Measurements from ENCODE around the gene SUMO3. TPM values are rescaled to one million over a fixed set of nuclear protein-coding genes. Genes with fewer than 3 reads are reported as not detected.

SUMO3 gene
- total RNA-seq, 1 experiment from 2014 or later, result 81.5 TPM

DNA sequence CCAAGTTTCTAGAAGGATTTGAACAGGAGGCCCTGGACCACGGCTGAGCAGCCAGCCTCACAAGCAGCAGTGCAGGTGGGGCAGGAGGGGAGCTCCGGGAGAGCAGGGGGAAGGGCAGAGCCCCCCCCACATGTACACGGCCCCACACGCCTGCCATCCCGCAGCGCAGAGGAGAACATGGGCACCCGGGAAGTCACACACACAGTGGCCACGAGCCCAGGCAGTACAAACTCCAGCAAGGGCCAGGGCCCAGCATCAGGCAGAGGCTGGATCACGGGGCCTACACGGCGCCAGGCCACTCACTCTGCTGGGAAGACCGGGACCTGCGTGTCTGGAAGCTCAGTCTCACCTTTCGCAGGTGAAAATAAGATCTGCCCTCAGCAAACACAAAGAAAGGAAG is 5.2 kb downstream of the SUMO3 start:
- ChIA-PET CTCF (no interaction called here), POLR2A (ENCODE audit: unreplicated experiment) (interaction anchor here (0.8 kb wide), 1 partner anchor 116 kb away, joined by 7 read pairs; no protein-coding TSS in a partner anchor)
- DNase-seq, result no peak
- H2AFZ ChIP-seq, result no peak overlapping the region
- H3K9me3 ChIP-seq (ENCODE audit: insufficient read depth, low read depth), result no peaks in the 10 kb centered on the region
- peaks cover 25% of the 10 kb centered on the region for H4K20me1 ChIP-seq (ENCODE audit: insufficient read depth)
- H3K4me2 ChIP-seq, result no peak overlapping the region
- no peak overlapping the region for H3K27ac ChIP-seq
- BruUV-seq (replicated peaks), result no TSS peak
- no peaks in the 10 kb centered on the region for H3K9me2 ChIP-seq (ENCODE audit: insufficient read depth)
- H3F3A ChIP-seq (ENCODE audit: insufficient read depth, low read depth), result no peaks in the 10 kb centered on the region
- no peaks in the 10 kb centered on the region for H3K27me3 ChIP-seq (ENCODE audit: insufficient read depth, low read depth)
- peaks cover 25% of the 10 kb centered on the region for H3K79me2 ChIP-seq (ENCODE audit: low read depth)
- no peaks in the 10 kb centered on the region; the same call in 1 of the 2 replicates for H3K4me1 ChIP-seq (replicated peaks; ENCODE audit: insufficient read depth)
- TF ChIP-seq EZH2 (IDR thresholded peaks at IDR 0.05; ENCODE audit: low read depth) (no peak), CTCF (conservative IDR thresholded peaks at IDR 0.05) (no peak)
- intact Hi-C loops (cut with micrococcal nuclease; ENCODE audit: unreplicated experiment), result no loop called here
- H3K36me3 ChIP-seq (ENCODE audit: low read depth), result no peaks in the 10 kb centered on the region
- no peak overlapping the region for H3K4me3 ChIP-seq

DNA sequence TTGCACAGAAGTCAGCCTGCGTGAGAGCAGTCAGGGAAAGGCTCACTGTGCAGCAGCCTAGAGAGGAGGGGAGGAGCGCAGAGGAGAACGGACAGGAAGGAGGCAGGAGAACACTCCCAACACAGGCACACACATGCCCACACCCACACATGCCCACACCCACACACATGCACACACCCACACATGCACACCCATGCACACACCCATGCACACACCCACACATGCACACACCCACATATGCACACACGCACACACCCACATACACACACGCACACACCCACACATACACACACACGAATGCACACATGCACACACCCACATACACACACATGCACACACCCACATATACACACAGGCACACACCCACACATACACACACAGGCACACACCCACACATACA is 7.1 kb downstream of the SUMO3 start:
- CTCF ChIA-PET, result interaction anchor here (0.6 kb wide), 1 partner anchor 745 kb away, joined by 3 read pairs; no protein-coding TSS in a partner anchor
- DNase-seq, result no peak
- POLR2A ChIA-PET (ENCODE audit: unreplicated experiment), result no interaction called here
- TF ChIP-seq CTCF (conservative IDR thresholded peaks at IDR 0.05) (no peak), EZH2 (IDR thresholded peaks at IDR 0.05; ENCODE audit: low read depth) (no peak)
- H3K4me2 ChIP-seq, result no peak overlapping the region
- H3K79me2 ChIP-seq (ENCODE audit: low read depth), result peaks cover 11% of the 10 kb centered on the region
- no peaks in the 10 kb centered on the region for H3F3A ChIP-seq (ENCODE audit: insufficient read depth, low read depth)
- no TSS peak for BruUV-seq (replicated peaks)
- intact Hi-C loops (cut with micrococcal nuclease; ENCODE audit: unreplicated experiment), result no loop called here
- H3K4me3 ChIP-seq, result no peak overlapping the region
- H2AFZ ChIP-seq, result no peak overlapping the region
- peaks cover 18% of the 10 kb centered on the region for H4K20me1 ChIP-seq (ENCODE audit: insufficient read depth)
- no peaks in the 10 kb centered on the region for H3K36me3 ChIP-seq (ENCODE audit: low read depth)
- H3K27ac ChIP-seq, result no peak overlapping the region
- H3K9me2 ChIP-seq (ENCODE audit: insufficient read depth), result no peaks in the 10 kb centered on the region
- no peaks in the 10 kb centered on the region for H3K4me1 ChIP-seq (replicated peaks; ENCODE audit: insufficient read depth)
- H3K27me3 ChIP-seq (ENCODE audit: insufficient read depth, low read depth), result no peaks in the 10 kb centered on the region
- H3K9me3 ChIP-seq (ENCODE audit: insufficient read depth, low read depth), result no peaks in the 10 kb centered on the region

- no peaks in the 10 kb centered on the region; the same call in 1 of the 2 replicates for H3K4me1 ChIP-seq (replicated peaks; ENCODE audit: insufficient read depth)
- peaks cover 13% of the 10 kb centered on the region for H3K79me2 ChIP-seq (ENCODE audit: low read depth)
- H3K27me3 ChIP-seq (ENCODE audit: insufficient read depth, low read depth), result no peaks in the 10 kb centered on the region
- H3K36me3 ChIP-seq (ENCODE audit: low read depth), result no peaks in the 10 kb centered on the region
- CTCF ChIA-PET, result no interaction called here
- POLR2A ChIA-PET (ENCODE audit: unreplicated experiment), result no interaction called here
- peaks cover 13% of the 10 kb centered on the region; the same call in 1 of the 2 replicates for H3F3A ChIP-seq (ENCODE audit: insufficient read depth, low read depth)
- intact Hi-C loops (cut with micrococcal nuclease; ENCODE audit: unreplicated experiment), result no loop called here
- no peaks in the 10 kb centered on the region for H3K9me3 ChIP-seq (ENCODE audit: insufficient read depth, low read depth)
- H3K4me2 ChIP-seq, result no peak overlapping the region
- TF ChIP-seq EZH2 (IDR thresholded peaks at IDR 0.05; ENCODE audit: low read depth) (no peak), CTCF (conservative IDR thresholded peaks at IDR 0.05) (no peak)
- H3K27ac ChIP-seq, result no peak overlapping the region
- H3K9me2 ChIP-seq (ENCODE audit: insufficient read depth), result no peaks in the 10 kb centered on the region
- H2AFZ ChIP-seq, result no peak overlapping the region
- DNase-seq, result no peak
- no peak overlapping the region for H3K4me3 ChIP-seq
- no peaks in the 10 kb centered on the region; the same call in 1 of the 2 replicates for H4K20me1 ChIP-seq (ENCODE audit: insufficient read depth)
- no TSS peak for BruUV-seq (replicated peaks)
Measured at GRCh38 chr21:44805859-44806258, 12.0 kb downstream of the SUMO3 start.

All from PC-9 (cell line).